HCT116 (cell line): ENCODE results near the gene SFTPA1. TPM values are rescaled to one million over a fixed set of nuclear protein-coding genes. Genes with fewer than 3 reads are reported as not detected.

Experiments used
- ATAC-seq: fragments of 200-7000 bp; cut with Tn5 transposase; 2 replicates; pipeline ENCODE4 v1.9.1; 2020; ENCODE audit warnings: mild to moderate bottlenecking, moderate library complexity
- BruUV-seq: library from RNA; stranded (reverse); fragments of 400-500 nt; replicated peaks from 2 replicates; lab custom pipeline; 2021; lab: Mats Ljungman, UMichigan
- CTCF ChIA-PET: fragments of 300-600 bp; sonication (Branson Sonifier 250); formaldehyde crosslinking; loops from one replicate; lab custom pipeline; 2021; ENCODE audit warnings: antibody characterized with exemption; lab: Charles Lee
- POLR2A ChIA-PET: fragments of 300-600, 350-600 bp; sonication (Branson Sonifier 250); formaldehyde crosslinking; loops from one replicate; lab custom pipeline; 2021; ENCODE audit warnings: antibody characterized with exemption; lab: Charles Lee
- RAD21 ChIA-PET, 2 experiments: fragments of 300-600 bp; sonication (Branson Sonifier 250); formaldehyde crosslinking; loops; one replicate each; lab custom pipeline; 2023; ENCODE audit warnings: low total read pairs in 2 of 2; ENCODE audit not compliant: uncharacterized antibody in 2 of 2, unreplicated experiment in 2 of 2, low non-redundant PET in 1 of 2; lab: Charles Lee
- DNase-seq: peaks from one replicate; pipeline ENCODE4 v3.0.0-alpha.2; 2010; ENCODE audit warnings: low read depth, low spot score
- H2AFZ ChIP-seq: fragments of 200-600 bp; shearing (Covaris generic), sonication (generic); 2 replicates; pipeline ENCODE4 v1.6.1; 2017; ENCODE audit warnings: low read depth, mixed run types, mixed read lengths, antibody characterized with exemption, low read length; ENCODE audit not compliant: poor library complexity, severe bottlenecking
- H3K27ac ChIP-seq: 2 replicates; pipeline ENCODE4 v1.5.1; 2012; ENCODE audit warnings: low read depth, low read length
- H3K27me3 ChIP-seq: fragments of 200-600 bp; sonication (generic); 2 replicates; pipeline ENCODE4 v1.6.1; 2016; ENCODE audit warnings: mixed run types, low read length, mixed read lengths; ENCODE audit not compliant: insufficient read depth
- H3K36me3 ChIP-seq, 2 experiments: fragments of 200-500 bp in 1 of 2; fragments of 200-600 bp in 1 of 2; sonication (Bioruptor generic) in 1 of 2; sonication (generic) in 1 of 2; 2 replicates each; pipeline versions ENCODE4 v1.5.1 to v1.6.1; 2014 to 2016; ENCODE audit warnings: low read length in 2 of 2, inconsistent platforms in 1 of 2, mixed read lengths in 1 of 2, mixed run types in 1 of 2; ENCODE audit not compliant: insufficient read depth in 2 of 2, control insufficient read depth in 1 of 2
- H3K4me1 ChIP-seq, 2 experiments: fragments of 200-600 bp in 1 of 2; sonication (generic) in 1 of 2; 2 replicates each; pipeline versions ENCODE4 v1.5.1 to v1.6.1; 2012 to 2017; ENCODE audit warnings: low read length in 2 of 2, inconsistent platforms in 1 of 2, mild to moderate bottlenecking in 1 of 2, mixed read lengths in 1 of 2, mixed run types in 1 of 2, moderate library complexity in 1 of 2; ENCODE audit not compliant: insufficient read depth in 2 of 2, control insufficient read depth in 1 of 2
- H3K4me2 ChIP-seq: fragments of 200-600 bp; sonication (generic); 2 replicates; pipeline ENCODE4 v1.6.1; 2017; ENCODE audit warnings: mixed run types, low read length, mixed read lengths
- H3K4me3 ChIP-seq, 2 experiments: fragments of 200-600 bp in 1 of 2; sonication (generic) in 1 of 2; replicated peaks in 1 of 2; 2 replicates each; pipeline ENCODE4 v1.5.1; 2011 to 2016; ENCODE audit warnings: low read length in 2 of 2, control low read depth in 1 of 2, low read depth in 1 of 2, mild to moderate bottlenecking in 1 of 2, mixed read lengths in 1 of 2, mixed run types in 1 of 2
- H3K79me2 ChIP-seq: fragments of 200-600 bp; sonication (generic); 2 replicates; pipeline ENCODE4 v1.6.1; 2017; ENCODE audit warnings: mild to moderate bottlenecking, mixed run types, low read length, moderate library complexity, mixed read lengths; ENCODE audit not compliant: insufficient read depth
- H3K9ac ChIP-seq: fragments of 200-600 bp; sonication (generic); 2 replicates; pipeline ENCODE4 v1.6.1; 2016; ENCODE audit warnings: low read length, mixed read lengths
- H3K9me2 ChIP-seq: fragments of 200-600 bp; sonication (generic), shearing (Covaris generic); 2 replicates; pipeline ENCODE4 v1.6.1; 2017; ENCODE audit warnings: mixed run types, mild to moderate bottlenecking, moderate library complexity; ENCODE audit not compliant: insufficient read depth
- H3K9me3 ChIP-seq, 2 experiments: fragments of 200-500 bp in 1 of 2; fragments of 200-600 bp in 1 of 2; sonication (Bioruptor generic) in 1 of 2; sonication (generic) in 1 of 2; 2 replicates each; pipeline ENCODE4 v1.6.1; 2014 to 2017; ENCODE audit warnings: low read length in 2 of 2, mixed read lengths in 2 of 2, inconsistent platforms in 1 of 2, low read depth in 1 of 2, mild to moderate bottlenecking in 1 of 2, mixed run types in 1 of 2, moderate library complexity in 1 of 2; ENCODE audit not compliant: control insufficient read depth in 1 of 2, insufficient read depth in 1 of 2
- H4K20me1 ChIP-seq: fragments of 200-600 bp; sonication (generic), shearing (Covaris generic); 2 replicates; pipeline ENCODE4 v1.6.1; 2017; ENCODE audit warnings: mixed run types, mild to moderate bottlenecking, moderate library complexity; ENCODE audit not compliant: insufficient read depth
- CBX3 ChIP-seq: IDR thresholded peaks from 2 replicates; pipeline ENCODE4 v1.6.1; 2012; ENCODE audit warnings: low read depth
- CEBPB ChIP-seq: IDR thresholded peaks from 2 replicates; pipeline ENCODE4 v1.6.1; 2012; ENCODE audit warnings: low read depth
- EZH2 ChIP-seq: fragments of 200-600 bp; sonication (generic); IDR thresholded peaks from 2 replicates; pipeline ENCODE4 v1.6.1; 2017; ENCODE audit warnings: antibody characterized with exemption, mixed run types
- JUND ChIP-seq: IDR thresholded peaks from 2 replicates; pipeline ENCODE4 v1.6.1; 2012
- POLR2AphosphoS5 ChIP-seq: IDR thresholded peaks from 2 replicates; pipeline ENCODE4 v1.6.1; 2011; ENCODE audit warnings: mild to moderate bottlenecking, low read depth, low read length, moderate library complexity
- RAD21 ChIP-seq: IDR thresholded peaks from 2 replicates; pipeline ENCODE4 v1.6.1; 2012; ENCODE audit warnings: low read depth, mild to moderate bottlenecking
- SP1 ChIP-seq: IDR thresholded peaks from 2 replicates; pipeline ENCODE4 v1.6.1; 2012; ENCODE audit warnings: low read depth
- TCF7L2 ChIP-seq: IDR thresholded peaks from 2 replicates; pipeline ENCODE4 v1.7.0; 2011; ENCODE audit warnings: borderline replicate concordance, inconsistent platforms; ENCODE audit not compliant: insufficient read depth, insufficient read length; ENCODE audit errors: extremely low read depth
- ZFX ChIP-seq: fragments of 450-650 bp; IDR thresholded peaks from 2 replicates; pipeline ENCODE4 v1.6.1; 2017
- intact Hi-C: fragments of 100-400 bp; cut with micrococcal nuclease; formaldehyde crosslinking; loops from 2 replicates; pipeline ENCODE4 v1.10.0; 2022
- total RNA-seq: library from RNA; stranded (reverse); gene quantifications from one replicate; pipeline ENCODE4 v1.2.1, GENCODE V29; 2021; ENCODE audit not compliant: unreplicated experiment
- TF ChIP-seq, protein P1 (sequence below), 3 experiments: fragments of 200-600 bp in 1 of 3; sonication (generic) in 1 of 3; IDR thresholded peaks in 2 of 3; conservative IDR thresholded peaks in 1 of 3; 2 replicates each; pipeline ENCODE4 v1.5.1; 2012 to 2017; ENCODE audit warnings: low read depth in 2 of 3, low read length in 2 of 3, antibody characterized with exemption in 1 of 3, borderline replicate concordance in 1 of 3, control low read depth in 1 of 3, mild to moderate bottlenecking in 1 of 3, mixed read lengths in 1 of 3, mixed run types in 1 of 3, moderate library complexity in 1 of 3; ENCODE audit not compliant: insufficient read depth in 1 of 3
- TF ChIP-seq, protein P2 (sequence below): IDR thresholded peaks from 2 replicates; pipeline ENCODE4 v1.6.1; 2012; ENCODE audit warnings: low read depth
- TF ChIP-seq, protein P3 (sequence below): IDR thresholded peaks from 2 replicates; pipeline ENCODE4 v1.6.1; 2012
- TF ChIP-seq, protein P4 (sequence below): IDR thresholded peaks from 2 replicates; pipeline ENCODE4 v1.6.1; 2011; ENCODE audit warnings: mild to moderate bottlenecking, low read length, moderate library complexity; ENCODE audit not compliant: insufficient replicate concordance; ENCODE audit errors: extremely low read depth

Gene SFTPA1
- total RNA-seq, 1 experiment from 2014 or later: 6.5 TPM

DNA sequence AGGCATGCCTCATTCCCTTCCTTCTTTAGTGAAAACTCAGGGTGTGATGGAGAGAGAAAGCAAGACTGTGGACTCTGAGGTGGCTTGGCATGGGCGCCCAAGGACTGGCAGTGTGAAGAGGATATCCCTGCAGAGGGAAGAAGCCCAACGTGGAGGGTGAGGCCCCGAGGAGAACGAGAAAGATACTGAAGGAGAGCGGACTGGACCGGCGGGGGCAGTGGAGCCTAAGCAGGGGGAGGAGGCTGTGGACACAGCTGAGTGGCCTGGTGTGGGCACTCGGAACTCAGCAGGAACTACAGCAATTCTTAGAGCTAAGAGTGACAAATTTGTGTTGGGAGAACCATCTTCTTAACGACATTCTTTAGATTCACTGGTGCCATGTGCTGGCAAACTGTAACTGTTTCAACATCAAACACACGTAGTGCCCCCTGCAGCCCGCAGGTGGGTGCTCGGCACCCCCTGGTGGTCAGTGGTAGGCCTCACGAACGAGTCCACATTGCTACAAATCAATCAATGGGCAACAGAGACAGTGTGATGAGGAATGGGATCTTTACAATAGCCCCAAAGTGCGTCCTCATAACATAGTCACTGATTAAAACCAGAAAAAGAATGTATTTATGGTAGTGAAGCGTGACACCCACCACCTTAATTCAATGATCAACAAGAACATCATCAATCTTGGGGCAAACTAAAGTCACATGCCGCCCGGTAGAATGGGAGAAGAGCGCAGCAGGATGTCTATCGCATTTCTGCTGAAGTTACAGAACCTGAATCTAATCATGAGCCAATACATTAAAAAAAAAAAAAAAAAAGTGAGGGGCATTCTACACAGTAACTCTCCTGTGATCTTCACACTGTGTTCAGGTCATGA, 2.0 kb upstream of the SFTPA1 start:
- no peak overlapping the region for H2AFZ ChIP-seq
- CTCF ChIA-PET: no interaction called here
- H3K36me3 ChIP-seq: no peaks in the 10 kb centered on the region
- H3K4me2 ChIP-seq: no peak overlapping the region
- H3K4me1 ChIP-seq: no peaks in the 10 kb centered on the region
- RAD21 ChIA-PET: no interaction called here
- no peak overlapping the region for H3K9ac ChIP-seq
- no peak overlapping the region for H3K4me3 ChIP-seq
- H4K20me1 ChIP-seq: no peaks in the 10 kb centered on the region
- H3K27me3 ChIP-seq: no peaks in the 10 kb centered on the region
- no peak overlapping the region for H3K27ac ChIP-seq
- peak; percentile 90 for ATAC-seq
- no peak for TF ChIP-seq CEBPB
- TF ChIP-seq, protein P1, sequence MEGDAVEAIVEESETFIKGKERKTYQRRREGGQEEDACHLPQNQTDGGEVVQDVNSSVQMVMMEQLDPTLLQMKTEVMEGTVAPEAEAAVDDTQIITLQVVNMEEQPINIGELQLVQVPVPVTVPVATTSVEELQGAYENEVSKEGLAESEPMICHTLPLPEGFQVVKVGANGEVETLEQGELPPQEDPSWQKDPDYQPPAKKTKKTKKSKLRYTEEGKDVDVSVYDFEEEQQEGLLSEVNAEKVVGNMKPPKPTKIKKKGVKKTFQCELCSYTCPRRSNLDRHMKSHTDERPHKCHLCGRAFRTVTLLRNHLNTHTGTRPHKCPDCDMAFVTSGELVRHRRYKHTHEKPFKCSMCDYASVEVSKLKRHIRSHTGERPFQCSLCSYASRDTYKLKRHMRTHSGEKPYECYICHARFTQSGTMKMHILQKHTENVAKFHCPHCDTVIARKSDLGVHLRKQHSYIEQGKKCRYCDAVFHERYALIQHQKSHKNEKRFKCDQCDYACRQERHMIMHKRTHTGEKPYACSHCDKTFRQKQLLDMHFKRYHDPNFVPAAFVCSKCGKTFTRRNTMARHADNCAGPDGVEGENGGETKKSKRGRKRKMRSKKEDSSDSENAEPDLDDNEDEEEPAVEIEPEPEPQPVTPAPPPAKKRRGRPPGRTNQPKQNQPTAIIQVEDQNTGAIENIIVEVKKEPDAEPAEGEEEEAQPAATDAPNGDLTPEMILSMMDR (IDR thresholded peaks at IDR 0.05 in 2 of 3, conservative IDR thresholded peaks at IDR 0.05 in 1 of 3; ENCODE audit: borderline replicate concordance in 1 of 3, insufficient read depth in 1 of 3, low read depth in 2 of 3, low read length in 2 of 3): peak; percentile 93 to 94 (median 94)
- TF ChIP-seq JUND: no peak
- TF ChIP-seq, protein P2, sequence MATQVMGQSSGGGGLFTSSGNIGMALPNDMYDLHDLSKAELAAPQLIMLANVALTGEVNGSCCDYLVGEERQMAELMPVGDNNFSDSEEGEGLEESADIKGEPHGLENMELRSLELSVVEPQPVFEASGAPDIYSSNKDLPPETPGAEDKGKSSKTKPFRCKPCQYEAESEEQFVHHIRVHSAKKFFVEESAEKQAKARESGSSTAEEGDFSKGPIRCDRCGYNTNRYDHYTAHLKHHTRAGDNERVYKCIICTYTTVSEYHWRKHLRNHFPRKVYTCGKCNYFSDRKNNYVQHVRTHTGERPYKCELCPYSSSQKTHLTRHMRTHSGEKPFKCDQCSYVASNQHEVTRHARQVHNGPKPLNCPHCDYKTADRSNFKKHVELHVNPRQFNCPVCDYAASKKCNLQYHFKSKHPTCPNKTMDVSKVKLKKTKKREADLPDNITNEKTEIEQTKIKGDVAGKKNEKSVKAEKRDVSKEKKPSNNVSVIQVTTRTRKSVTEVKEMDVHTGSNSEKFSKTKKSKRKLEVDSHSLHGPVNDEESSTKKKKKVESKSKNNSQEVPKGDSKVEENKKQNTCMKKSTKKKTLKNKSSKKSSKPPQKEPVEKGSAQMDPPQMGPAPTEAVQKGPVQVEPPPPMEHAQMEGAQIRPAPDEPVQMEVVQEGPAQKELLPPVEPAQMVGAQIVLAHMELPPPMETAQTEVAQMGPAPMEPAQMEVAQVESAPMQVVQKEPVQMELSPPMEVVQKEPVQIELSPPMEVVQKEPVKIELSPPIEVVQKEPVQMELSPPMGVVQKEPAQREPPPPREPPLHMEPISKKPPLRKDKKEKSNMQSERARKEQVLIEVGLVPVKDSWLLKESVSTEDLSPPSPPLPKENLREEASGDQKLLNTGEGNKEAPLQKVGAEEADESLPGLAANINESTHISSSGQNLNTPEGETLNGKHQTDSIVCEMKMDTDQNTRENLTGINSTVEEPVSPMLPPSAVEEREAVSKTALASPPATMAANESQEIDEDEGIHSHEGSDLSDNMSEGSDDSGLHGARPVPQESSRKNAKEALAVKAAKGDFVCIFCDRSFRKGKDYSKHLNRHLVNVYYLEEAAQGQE: no peak
- TF ChIP-seq TCF7L2: peak; percentile 79
- no peak for TF ChIP-seq SP1
- TF ChIP-seq, protein P3, sequence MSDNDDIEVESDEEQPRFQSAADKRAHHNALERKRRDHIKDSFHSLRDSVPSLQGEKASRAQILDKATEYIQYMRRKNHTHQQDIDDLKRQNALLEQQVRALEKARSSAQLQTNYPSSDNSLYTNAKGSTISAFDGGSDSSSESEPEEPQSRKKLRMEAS: no peak
- TF ChIP-seq ZFX: no peak
- no peak for TF ChIP-seq POLR2AphosphoS5
- peak; percentile 79 for TF ChIP-seq RAD21
- TF ChIP-seq, protein P4, sequence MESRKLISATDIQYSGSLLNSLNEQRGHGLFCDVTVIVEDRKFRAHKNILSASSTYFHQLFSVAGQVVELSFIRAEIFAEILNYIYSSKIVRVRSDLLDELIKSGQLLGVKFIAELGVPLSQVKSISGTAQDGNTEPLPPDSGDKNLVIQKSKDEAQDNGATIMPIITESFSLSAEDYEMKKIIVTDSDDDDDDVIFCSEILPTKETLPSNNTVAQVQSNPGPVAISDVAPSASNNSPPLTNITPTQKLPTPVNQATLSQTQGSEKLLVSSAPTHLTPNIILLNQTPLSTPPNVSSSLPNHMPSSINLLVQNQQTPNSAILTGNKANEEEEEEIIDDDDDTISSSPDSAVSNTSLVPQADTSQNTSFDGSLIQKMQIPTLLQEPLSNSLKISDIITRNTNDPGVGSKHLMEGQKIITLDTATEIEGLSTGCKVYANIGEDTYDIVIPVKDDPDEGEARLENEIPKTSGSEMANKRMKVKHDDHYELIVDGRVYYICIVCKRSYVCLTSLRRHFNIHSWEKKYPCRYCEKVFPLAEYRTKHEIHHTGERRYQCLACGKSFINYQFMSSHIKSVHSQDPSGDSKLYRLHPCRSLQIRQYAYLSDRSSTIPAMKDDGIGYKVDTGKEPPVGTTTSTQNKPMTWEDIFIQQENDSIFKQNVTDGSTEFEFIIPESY: no peak
- TF ChIP-seq EZH2: no peak
- TF ChIP-seq CBX3: no peak
- TF ChIP-seq, all 23 proteins: peak for 3
- peak; percentile 24 for DNase-seq
- intact Hi-C loops: loop anchor here (2.0 kb wide), 2 partner anchors 46 to 72 kb away; no protein-coding TSS in a partner anchor
- Histone ChIP-seq H3K9me3 (no peaks in the 10 kb centered on the region), H3K9me2 (no peaks in the 10 kb centered on the region), H3K79me2 (no peaks in the 10 kb centered on the region)
- BruUV-seq: no TSS peak
- POLR2A ChIA-PET: no interaction called here
